ENCODE measurements around the gene WFDC8.

Gene WFDC8

DNA sequence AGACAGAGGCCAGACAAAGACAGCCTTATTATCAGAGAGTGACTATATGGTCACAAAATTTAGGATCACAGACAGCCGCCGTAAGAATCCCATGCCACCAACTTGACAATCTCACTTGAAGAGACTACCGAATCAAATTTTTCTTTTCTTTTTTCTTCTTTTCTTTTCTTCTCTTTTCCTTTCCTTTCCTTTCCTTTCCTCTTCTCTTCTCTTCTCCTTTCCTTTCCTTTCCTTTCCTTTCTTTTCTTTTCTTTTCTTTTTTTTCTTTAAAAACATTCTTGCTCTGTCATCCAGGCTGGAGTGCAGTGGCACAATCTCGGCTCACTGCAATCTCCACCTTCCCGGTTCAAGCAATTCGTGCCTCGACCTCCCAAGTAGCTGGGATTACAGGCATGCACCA, 30.7 kb downstream of the WFDC8 start:
- Histone ChIP-seq H3K9ac (ENCODE audit: low read depth, low read length) (no peak overlapping the region), H3K4me1 (ENCODE audit: control insufficient read depth, insufficient read depth, low read length) (no peaks in the 10 kb centered on the region), H3K27me3 (ENCODE audit: control insufficient read depth, insufficient read depth, low read length) (peaks cover 44% of the 10 kb centered on the region), H3K4me2 (ENCODE audit: low read length) (no peak overlapping the region), H3K9me3 (replicated peaks; ENCODE audit: low read length) (no peaks in the 10 kb centered on the region), H3K4me3 (ENCODE audit: low read length) (no peak overlapping the region), H3K36me3 (ENCODE audit: insufficient read depth, low read length) (no peaks in the 10 kb centered on the region)

DNA sequence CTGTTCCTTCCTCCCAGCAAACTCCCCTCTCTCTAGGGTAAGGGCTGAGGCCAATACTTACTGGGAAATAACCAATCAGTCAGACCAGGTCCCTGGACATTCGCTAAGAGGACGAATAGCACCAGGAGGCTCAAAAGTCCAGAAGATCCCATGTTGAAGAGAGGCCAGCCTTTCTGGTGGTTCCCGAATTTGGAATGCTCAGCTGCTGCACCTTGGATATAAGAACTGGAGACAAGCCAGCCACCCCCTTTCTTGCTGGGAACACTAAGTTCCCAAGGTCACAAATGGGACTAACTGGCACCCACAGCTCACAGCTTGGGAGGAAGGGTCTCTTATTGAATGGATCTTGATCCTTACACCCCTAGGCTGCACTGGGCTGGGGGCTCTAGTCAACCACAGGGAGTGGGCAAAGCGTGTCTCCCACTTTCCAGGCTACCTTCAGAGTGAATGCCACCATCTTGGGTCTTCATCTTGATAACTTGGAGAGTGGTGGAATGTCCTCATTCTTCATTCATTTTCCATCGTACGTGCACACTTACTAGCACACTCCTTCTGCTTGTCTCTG, 31.8 kb downstream of the WFDC8 start, which contains the start of gene EPPIN:
EPPIN (minus strand) TSS at position 196 of the 565 bp plus-strand sequence; CDS start at position 152, 44 bp downstream.
- no peaks in the 10 kb centered on the region for H3K4me1 ChIP-seq (ENCODE audit: control insufficient read depth, insufficient read depth, low read length)
- H3K9me3 ChIP-seq (replicated peaks; ENCODE audit: low read length), result no peaks in the 10 kb centered on the region
- no peak within 1 kb of the TSS for H3K4me3 ChIP-seq (ENCODE audit: low read length)
- no peak within 1 kb of the TSS for H3K4me2 ChIP-seq (ENCODE audit: low read length)
- H3K9ac ChIP-seq (ENCODE audit: low read depth, low read length), result no peak within 1 kb of the TSS
- H3K27me3 ChIP-seq (ENCODE audit: control insufficient read depth, insufficient read depth, low read length), result peaks cover 51% of the 10 kb centered on the region
- H3K36me3 ChIP-seq (ENCODE audit: insufficient read depth, low read length), result no peaks in the 10 kb centered on the region

DNA sequence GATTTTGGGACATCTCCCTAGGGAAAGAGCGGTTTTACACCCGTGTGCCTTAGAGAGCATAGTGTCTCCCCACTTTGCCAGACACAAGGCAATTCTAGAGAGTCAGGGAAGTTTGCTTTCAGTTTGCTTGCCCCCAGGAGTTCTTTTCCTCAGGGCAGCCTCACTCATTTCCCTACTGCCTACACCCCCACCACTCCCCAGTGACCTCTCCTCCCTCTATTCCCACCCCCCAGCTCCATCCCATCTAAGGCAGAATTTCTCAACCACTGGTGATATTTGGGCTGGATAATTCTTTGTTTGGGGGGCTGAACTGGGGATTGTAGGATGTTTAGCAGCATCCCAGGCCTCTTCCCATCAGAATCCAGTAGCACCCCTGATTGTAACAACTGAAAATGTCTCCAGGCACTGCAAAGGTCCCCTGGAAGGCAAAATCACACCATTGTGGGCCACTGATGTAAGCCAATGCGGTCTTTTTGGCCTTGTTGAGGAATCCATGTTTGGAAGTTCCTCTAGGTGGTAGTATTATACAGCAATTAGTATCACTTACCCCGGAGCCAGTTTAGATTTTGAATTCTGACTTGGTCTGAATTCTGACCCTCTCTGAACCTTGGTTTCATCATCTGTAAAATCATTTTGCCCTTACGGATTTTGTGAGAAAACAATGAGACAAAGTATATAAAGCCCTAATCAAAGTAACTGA, 33.2 kb downstream of the WFDC8 start:
- Histone ChIP-seq H3K27me3 (ENCODE audit: control insufficient read depth, insufficient read depth, low read length) (peaks cover 57% of the 10 kb centered on the region), H3K4me1 (ENCODE audit: control insufficient read depth, insufficient read depth, low read length) (no peaks in the 10 kb centered on the region), H3K4me3 (ENCODE audit: low read length) (no peak overlapping the region), H3K36me3 (ENCODE audit: insufficient read depth, low read length) (no peaks in the 10 kb centered on the region), H3K4me2 (ENCODE audit: low read length) (no peak overlapping the region), H3K9ac (ENCODE audit: low read depth, low read length) (no peak overlapping the region), H3K9me3 (replicated peaks; ENCODE audit: low read length) (no peaks in the 10 kb centered on the region)

DNA sequence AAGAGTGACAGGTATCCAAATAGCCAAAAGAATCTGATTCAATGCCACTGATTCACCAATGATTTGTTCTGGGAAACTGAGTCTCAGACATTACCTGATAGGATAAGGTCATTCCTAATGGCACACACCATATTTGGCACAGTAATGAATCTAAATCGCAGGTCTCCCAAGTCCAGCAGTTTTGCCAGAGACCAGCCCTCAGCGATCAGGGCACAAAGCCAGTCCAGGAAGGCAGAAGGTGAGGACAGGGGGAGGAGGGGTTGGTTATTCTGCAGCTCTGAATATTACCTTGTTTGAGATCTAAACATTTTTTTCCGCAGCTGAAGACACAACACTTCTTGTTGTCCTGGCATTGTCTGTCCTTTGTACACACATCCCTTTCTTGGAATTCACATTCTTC, 33.7 kb downstream of the WFDC8 start:
- no peak overlapping the region for H3K4me2 ChIP-seq (ENCODE audit: low read length)
- H3K9me3 ChIP-seq (replicated peaks; ENCODE audit: low read length), result no peaks in the 10 kb centered on the region
- no peaks in the 10 kb centered on the region for H3K36me3 ChIP-seq (ENCODE audit: insufficient read depth, low read length)
- H3K4me1 ChIP-seq (ENCODE audit: control insufficient read depth, insufficient read depth, low read length), result no peaks in the 10 kb centered on the region
- no peak overlapping the region for H3K9ac ChIP-seq (ENCODE audit: low read depth, low read length)
- H3K4me3 ChIP-seq (ENCODE audit: low read length), result no peak overlapping the region
- H3K27me3 ChIP-seq (ENCODE audit: control insufficient read depth, insufficient read depth, low read length), result peaks cover 57% of the 10 kb centered on the region

DNA sequence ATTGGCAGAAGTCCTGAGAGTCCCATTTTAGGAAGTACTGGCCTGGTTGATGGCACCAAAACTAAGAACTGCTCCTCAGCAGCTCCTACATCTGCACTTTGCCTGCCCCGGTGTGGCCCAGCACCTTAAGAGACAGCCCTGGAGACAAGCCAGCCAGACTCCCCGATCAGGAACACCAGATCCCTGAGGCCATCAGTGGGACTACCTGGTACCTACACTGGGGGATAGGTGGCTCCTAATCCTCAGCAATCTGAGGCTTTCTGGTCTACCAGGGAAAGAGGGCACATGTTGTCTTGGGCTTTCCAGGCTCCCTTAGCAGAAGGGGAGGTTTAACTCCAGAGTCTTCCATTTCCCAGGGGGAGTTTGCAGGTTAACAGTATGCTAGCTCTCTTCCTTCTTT, 39.7 kb downstream of the WFDC8 start, which contains the start of gene WFDC6:
WFDC6 (minus strand) TSS at position 101 of the 400 bp plus-strand sequence; CDS start at position 26, 75 bp downstream.
- no peaks in the 10 kb centered on the region for H3K9me3 ChIP-seq (replicated peaks; ENCODE audit: low read length)
- no peak within 1 kb of the TSS for H3K4me2 ChIP-seq (ENCODE audit: low read length)
- H3K4me3 ChIP-seq (ENCODE audit: low read length), result no peak within 1 kb of the TSS
- H3K27me3 ChIP-seq (ENCODE audit: control insufficient read depth, insufficient read depth, low read length), result peaks cover 63% of the 10 kb centered on the region
- H3K36me3 ChIP-seq (ENCODE audit: insufficient read depth, low read length), result no peaks in the 10 kb centered on the region
- H3K4me1 ChIP-seq (ENCODE audit: control insufficient read depth, insufficient read depth, low read length), result no peaks in the 10 kb centered on the region
- no peak within 1 kb of the TSS for H3K9ac ChIP-seq (ENCODE audit: low read depth, low read length)

DNA sequence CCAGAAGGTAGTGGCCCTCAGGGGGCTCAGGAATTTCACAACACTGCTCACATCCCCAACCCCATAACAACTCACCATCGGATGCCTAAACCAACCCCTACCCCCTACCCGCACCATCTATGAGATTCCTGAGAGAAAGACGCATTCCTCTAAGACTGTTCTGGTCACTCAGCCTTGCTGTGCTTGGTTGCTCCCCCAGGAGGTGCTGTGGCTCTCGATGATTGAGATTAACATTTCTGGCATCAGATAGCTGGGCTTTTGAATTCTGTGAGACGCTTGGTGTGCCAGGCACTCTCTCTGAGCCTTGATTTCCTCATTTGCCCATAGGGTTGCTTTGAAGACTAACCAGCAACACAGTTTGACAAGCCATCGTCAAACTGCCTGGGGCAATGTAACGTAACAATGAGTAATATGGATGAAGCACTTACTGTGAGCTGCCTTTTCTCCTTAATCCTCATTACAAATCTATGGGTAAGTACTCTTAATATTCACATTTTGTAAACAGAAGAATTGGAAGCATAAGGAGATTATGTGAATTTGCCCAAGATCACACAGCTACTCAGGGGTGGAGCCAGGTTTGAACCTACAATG, 40.8 kb downstream of the WFDC8 start:
- Histone ChIP-seq H3K27me3 (ENCODE audit: control insufficient read depth, insufficient read depth, low read length) (peaks cover 53% of the 10 kb centered on the region), H3K4me1 (ENCODE audit: control insufficient read depth, insufficient read depth, low read length) (no peaks in the 10 kb centered on the region), H3K4me2 (ENCODE audit: low read length) (no peak overlapping the region), H3K4me3 (ENCODE audit: low read length) (no peak overlapping the region), H3K9me3 (replicated peaks; ENCODE audit: low read length) (no peaks in the 10 kb centered on the region), H3K9ac (ENCODE audit: low read depth, low read length) (no peak overlapping the region), H3K36me3 (ENCODE audit: insufficient read depth, low read length) (no peaks in the 10 kb centered on the region)

DNA sequence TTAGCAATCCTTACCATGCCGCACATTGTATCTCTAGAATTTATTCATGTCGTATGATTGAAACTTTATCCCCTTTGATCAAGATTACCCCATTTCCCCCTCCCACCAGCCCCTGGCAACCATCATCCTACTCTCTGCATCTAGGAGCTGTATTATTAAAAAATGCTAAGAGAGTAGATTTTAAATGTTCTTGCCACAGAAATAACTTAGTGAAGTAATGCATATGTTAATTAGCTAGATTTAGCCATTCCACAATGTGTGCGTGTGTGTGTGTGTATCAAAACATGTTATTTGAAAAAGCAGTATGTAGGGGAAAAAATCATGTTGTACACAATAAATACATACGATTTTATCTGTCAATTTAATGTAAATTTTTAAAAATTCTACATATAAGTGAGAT, 51.8 kb downstream of the WFDC8 start:
- Histone ChIP-seq H3K27me3 (ENCODE audit: control insufficient read depth, insufficient read depth, low read length) (peaks cover 27% of the 10 kb centered on the region), H3K9ac (ENCODE audit: low read depth, low read length) (no peak overlapping the region), H3K36me3 (ENCODE audit: insufficient read depth, low read length) (no peaks in the 10 kb centered on the region), H3K4me1 (ENCODE audit: control insufficient read depth, insufficient read depth, low read length) (no peaks in the 10 kb centered on the region), H3K4me3 (ENCODE audit: low read length) (no peak overlapping the region), H3K4me2 (ENCODE audit: low read length) (no peak overlapping the region), H3K9me3 (replicated peaks; ENCODE audit: low read length) (no peaks in the 10 kb centered on the region)

DNA sequence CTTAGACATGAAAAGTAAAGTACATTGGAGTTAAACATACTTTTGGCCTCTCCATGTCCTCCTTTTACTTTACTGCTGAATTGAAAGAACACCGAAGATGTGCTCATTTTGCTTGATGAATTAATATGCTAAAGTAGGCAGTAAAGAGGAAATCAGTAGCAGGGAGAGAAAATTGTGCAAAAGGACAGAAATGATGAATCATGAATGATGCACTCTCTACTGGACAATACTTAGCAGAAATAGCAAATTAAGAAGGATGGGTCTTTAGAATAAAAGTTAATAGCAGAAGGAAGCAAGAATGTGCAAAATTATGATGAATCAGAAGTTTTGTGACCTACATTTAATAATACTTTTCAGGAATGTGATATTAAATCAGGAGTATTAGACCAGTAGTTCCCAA, 55.3 kb downstream of the WFDC8 start:
- Histone ChIP-seq H3K9ac (ENCODE audit: low read depth, low read length) (no peak overlapping the region), H3K9me3 (replicated peaks; ENCODE audit: low read length) (no peaks in the 10 kb centered on the region), H3K4me3 (ENCODE audit: low read length) (no peak overlapping the region), H3K4me2 (ENCODE audit: low read length) (no peak overlapping the region), H3K4me1 (ENCODE audit: control insufficient read depth, insufficient read depth, low read length) (no peaks in the 10 kb centered on the region), H3K36me3 (ENCODE audit: insufficient read depth, low read length) (no peaks in the 10 kb centered on the region), H3K27me3 (ENCODE audit: control insufficient read depth, insufficient read depth, low read length) (peaks cover 36% of the 10 kb centered on the region)

DNA sequence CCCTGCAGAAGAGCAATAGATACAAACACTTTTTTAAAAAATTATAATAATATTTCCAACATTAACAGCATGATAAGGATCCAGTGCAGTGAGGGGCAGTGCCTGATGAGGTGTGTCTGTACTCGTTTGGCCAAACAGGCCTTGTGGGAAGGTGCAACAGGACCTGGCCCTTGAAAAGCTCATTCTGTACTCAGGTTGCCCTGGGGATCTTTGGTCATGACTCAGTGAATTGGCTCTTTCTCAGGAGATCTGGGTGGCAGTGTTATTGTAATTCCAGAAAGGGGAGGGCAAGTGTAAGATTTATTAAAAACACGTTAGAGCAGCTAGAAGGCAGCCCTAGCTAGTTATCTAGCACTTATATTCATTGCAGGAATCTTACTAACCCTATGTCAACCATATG, 60.8 kb downstream of the WFDC8 start:
- no peaks in the 10 kb centered on the region for H3K4me1 ChIP-seq (ENCODE audit: control insufficient read depth, insufficient read depth, low read length)
- H3K36me3 ChIP-seq (ENCODE audit: insufficient read depth, low read length), result no peaks in the 10 kb centered on the region
- H3K4me3 ChIP-seq (ENCODE audit: low read length), result no peak overlapping the region
- H3K4me2 ChIP-seq (ENCODE audit: low read length), result no peak overlapping the region
- no peaks in the 10 kb centered on the region for H3K9me3 ChIP-seq (replicated peaks; ENCODE audit: low read length)
- H3K9ac ChIP-seq (ENCODE audit: low read depth, low read length), result no peak overlapping the region
- peaks cover 32% of the 10 kb centered on the region for H3K27me3 ChIP-seq (ENCODE audit: control insufficient read depth, insufficient read depth, low read length)

DNA sequence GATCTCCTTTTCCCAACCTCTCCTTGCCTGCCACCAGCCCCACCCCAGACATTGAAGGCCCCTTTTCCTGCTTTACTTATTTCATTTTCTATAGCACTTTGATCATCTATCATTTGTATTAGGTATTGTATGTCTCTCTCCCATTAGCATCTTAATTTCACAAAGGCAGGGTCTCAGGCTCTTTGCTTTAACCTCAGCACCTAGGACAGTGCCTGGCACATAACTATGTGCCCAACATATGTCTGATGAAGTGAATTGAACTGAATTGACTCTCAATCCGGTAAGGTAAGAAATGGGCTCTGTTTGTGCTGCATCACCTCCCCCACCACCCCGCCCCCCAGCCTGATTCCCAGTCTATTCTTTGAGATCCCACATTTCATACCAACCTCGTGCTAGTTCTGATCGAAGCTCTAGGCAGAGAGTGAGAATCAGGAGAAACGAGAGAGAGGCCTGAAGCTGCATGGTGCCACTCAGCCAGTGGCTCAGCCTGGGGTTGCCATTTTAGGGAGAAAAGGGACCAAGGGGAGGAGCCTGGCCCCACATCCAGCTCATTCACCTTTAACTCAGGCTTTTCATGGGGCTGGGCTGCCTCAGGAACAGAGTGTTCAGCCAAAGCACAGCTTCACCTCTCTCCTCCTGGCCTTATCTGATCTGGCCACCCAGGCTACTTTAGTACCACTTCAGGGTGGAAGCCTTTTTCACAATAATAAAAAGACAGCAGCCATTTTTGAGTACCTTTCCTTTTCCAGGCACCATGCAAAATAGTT, 63.8 kb downstream of the WFDC8 start, which contains the start of gene SPINT3:
SPINT3 (minus strand) TSS at position 476 of the 767 bp plus-strand sequence; CDS start at position 462, 14 bp downstream.
- Histone ChIP-seq H3K4me3 (ENCODE audit: low read length) (no peak within 1 kb of the TSS), H3K9ac (ENCODE audit: low read depth, low read length) (no peak within 1 kb of the TSS), H3K27me3 (ENCODE audit: control insufficient read depth, insufficient read depth, low read length) (peaks cover 23% of the 10 kb centered on the region), H3K4me2 (ENCODE audit: low read length) (no peak within 1 kb of the TSS), H3K9me3 (replicated peaks; ENCODE audit: low read length) (no peaks in the 10 kb centered on the region), H3K36me3 (ENCODE audit: insufficient read depth, low read length) (no peaks in the 10 kb centered on the region), H3K4me1 (ENCODE audit: control insufficient read depth, insufficient read depth, low read length) (no peaks in the 10 kb centered on the region)

DNA sequence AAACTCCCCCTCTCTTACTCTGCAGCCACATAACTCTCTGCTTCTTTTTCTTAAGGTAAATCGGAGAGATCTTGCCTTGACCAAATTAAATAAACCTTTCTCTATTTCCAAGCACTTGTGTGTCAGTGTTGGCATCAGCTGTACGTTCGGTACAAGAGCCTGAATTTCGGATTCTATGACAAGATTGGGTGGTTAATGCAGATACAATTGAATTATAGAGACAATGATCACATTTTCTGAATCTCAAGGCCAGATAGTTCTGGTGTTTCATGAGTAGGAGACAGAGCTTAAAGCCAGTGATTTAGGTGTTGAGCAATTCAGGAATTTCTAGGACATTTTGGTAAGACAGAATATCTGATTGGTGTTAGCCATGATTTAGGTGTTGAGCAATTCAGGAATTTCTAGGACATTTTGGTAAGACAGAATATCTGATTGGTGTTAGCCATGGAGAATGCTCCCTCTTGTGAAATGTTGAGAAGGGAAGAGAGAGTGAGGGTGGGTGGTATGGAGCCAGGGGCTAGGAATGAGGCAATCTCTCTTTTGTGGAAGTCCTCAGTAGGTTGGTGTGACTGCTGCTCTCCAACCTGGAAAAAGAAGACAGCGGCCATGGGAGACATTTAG, 68.7 kb downstream of the WFDC8 start:
- peaks cover 38% of the 10 kb centered on the region for H3K27me3 ChIP-seq (ENCODE audit: control insufficient read depth, insufficient read depth, low read length)
- no peaks in the 10 kb centered on the region for H3K4me1 ChIP-seq (ENCODE audit: control insufficient read depth, insufficient read depth, low read length)
- H3K9ac ChIP-seq (ENCODE audit: low read depth, low read length), result no peak overlapping the region
- no peak overlapping the region for H3K4me3 ChIP-seq (ENCODE audit: low read length)
- H3K36me3 ChIP-seq (ENCODE audit: insufficient read depth, low read length), result no peaks in the 10 kb centered on the region
- no peak overlapping the region for H3K4me2 ChIP-seq (ENCODE audit: low read length)
- no peaks in the 10 kb centered on the region for H3K9me3 ChIP-seq (replicated peaks; ENCODE audit: low read length)
